HG02588 (cell line): ENCODE results near the gene LAMA5.

Experiments
- ATAC-seq: cut with Tn5 transposase; IDR thresholded peaks from one replicate; pipeline ENCODE4 v1.9.1; 2021; ENCODE audit warnings: mild to moderate bottlenecking, moderate library complexity; ENCODE audit not compliant: unreplicated experiment

The LAMA5 gene

GRCh38 chr20:62317167-62317655 is 49.9 kb downstream of the LAMA5 start:
- ATAC-seq: no peak

GRCh38 chr20:62316331-62317166 is 50.6 kb downstream of the LAMA5 start:
- no peak for ATAC-seq

- no peak for ATAC-seq
Observed at GRCh38 chr20:62315773-62316172, 51.3 kb downstream of the LAMA5 start.

- no peak for ATAC-seq
Observed at GRCh38 chr20:62314711-62315302, 52.3 kb downstream of the LAMA5 start.

- ATAC-seq: no peak
Observed at GRCh38 chr20:62314339-62314638, 52.8 kb downstream of the LAMA5 start.

GRCh38 chr20:62313460-62314338 is 53.4 kb downstream of the LAMA5 start:
- no peak for ATAC-seq

GRCh38 chr20:62313021-62313420 is 54.1 kb downstream of the LAMA5 start:
- ATAC-seq: no peak

- no peak for ATAC-seq
Observed at GRCh38 chr20:62312662-62312977, 54.5 kb downstream of the LAMA5 start.

- no peak for ATAC-seq
Observed at GRCh38 chr20:62311832-62312661, 55.1 kb downstream of the LAMA5 start.

GRCh38 chr20:62311150-62311549 is 56.0 kb downstream of the LAMA5 start:
- ATAC-seq: no peak

GRCh38 chr20:62310757-62311121 is 56.4 kb downstream of the LAMA5 start:
- ATAC-seq: no peak

- no peak for ATAC-seq
Observed at GRCh38 chr20:62309947-62310756, 57.0 kb downstream of the LAMA5 start.

- ATAC-seq: no peak
Observed at GRCh38 chr20:62309198-62309944, 57.7 kb downstream of the LAMA5 start.

- ATAC-seq: no peak
Observed at GRCh38 chr20:62308102-62308822, 58.9 kb downstream of the LAMA5 start.

GRCh38 chr20:62307226-62308101 is 59.6 kb downstream of the LAMA5 start:
- no peak for ATAC-seq

- no peak for ATAC-seq
Observed at GRCh38 chr20:62306414-62307187, 60.5 kb downstream of the LAMA5 start.
